Body of pancreas (tissue), 4 donors: ENCODE data around the gene CCNYL1. TPM values are rescaled to one million over a fixed set of nuclear protein-coding genes. Genes with fewer than 3 reads are reported as not detected.
"Not testable (repeated sequence)": the region's sequence is repeated elsewhere in the genome, so short reads cannot be mapped to it uniquely, and the experiment has no call there.

ENCODE experiments used
- ATAC-seq: fragments of 150-250 bp; one replicate; pipeline ENCODE4 v1.9.1; 2016
- DNase-seq, 4 donors: peaks; one replicate each; pipeline ENCODE4 v3.0.0-alpha.2; 2019
- H3K27ac ChIP-seq, 4 donors: fragments of 200-600 bp; sonication (generic); 1 replicate in 3 of 4; 2 replicates in 1 of 4; pipeline versions ENCODE4 v1.5.1 to v1.6.1; 2016 to 2019; ENCODE audit warnings: mild to moderate bottlenecking in 1 of 4, mixed read lengths in 1 of 4, moderate library complexity in 1 of 4
- H3K27me3 ChIP-seq, 2 donors: fragments of 200-600 bp; sonication (generic); one replicate each; pipeline ENCODE4 v1.6.0; 2016; ENCODE audit warnings: mild to moderate bottlenecking in 1 of 2
- H3K36me3 ChIP-seq, 2 donors: fragments of 200-600 bp; sonication (generic); replicated peaks in 1 of 2; 2 replicates each; pipeline ENCODE4 v1.5.1; 2016; ENCODE audit warnings: low read depth in 2 of 2; ENCODE audit not compliant: insufficient read depth in 1 of 2
- H3K4me1 ChIP-seq: fragments of 200-600 bp; sonication (generic); one replicate; pipeline ENCODE4 v1.6.0; 2016
- H3K4me3 ChIP-seq, 2 donors: fragments of 200-600 bp; sonication (generic); 1 replicate in 1 of 2; 2 replicates in 1 of 2; pipeline ENCODE4 v1.5.1; 2016 to 2019
- H3K9me3 ChIP-seq, 3 donors: fragments of 200-600 bp; sonication (generic); 1 replicate in 2 of 3; 2 replicates in 1 of 3; pipeline ENCODE4 v1.5.1; 2016
- CTCF ChIP-seq, 7 experiments: fragments of 450-650 bp in 4 of 7; fragments of 200-600 bp in 3 of 7; sonication (generic) in 3 of 7; IDR thresholded peaks; one replicate each; pipeline ENCODE4 v1.5.1; 2016 to 2019; ENCODE audit warnings: antibody characterized with exemption in 7 of 7
- POLR2A ChIP-seq, 3 donors: fragments of 450-650 bp; IDR thresholded peaks; one replicate each; pipeline ENCODE4 v1.6.1; 2016; ENCODE audit warnings: antibody characterized with exemption in 3 of 3, mild to moderate bottlenecking in 2 of 3
- WGBS, 2 donors: methylation state at CpG; one replicate each; pipeline ENCODE4 v1.1.5; 2017; 5-methylcytosine and 5-hydroxymethylcytosine counted together
- intact Hi-C: fragments of 100-400 bp; cut with DNase I; formaldehyde crosslinking; loops from one replicate; pipeline ENCODE4 v1.15.1; 2023
- total RNA-seq, 2 donors: library from RNA; depleted of rRNA; stranded (reverse); fragments of >200 nt; gene quantifications; one replicate each; pipeline ENCODE4 v1.1.0, GENCODE V29; 2016

Gene CCNYL1
- total RNA-seq, 2 donors from 2014 or later, result 14.5 to 14.8 TPM

GRCh38 chr2:207754498-207755383 is 43.3 kb downstream of the CCNYL1 start:
- DNase-seq (no peak), ATAC-seq (no peak)
- Histone ChIP-seq H3K9me3 (no peaks in the 10 kb centered on the region), H3K27me3 (no peaks in the 10 kb centered on the region), H3K27ac (no peak overlapping the region), H3K4me1 (peaks cover 13% of the 10 kb centered on the region), H3K36me3 (peaks cover 0 to 2% of the 10 kb centered on the region in 2 donors), H3K4me3 (no peak overlapping the region)
- WGBS, 2 donors, result 95 to 96% methylated on average over 6 of the region's 6 CpGs
- intact Hi-C loops, result loop anchor here (5.0 kb wide), 1 partner anchor 223 kb away; no protein-coding TSS in a partner anchor
- TF ChIP-seq POLR2A (IDR thresholded peaks at IDR 0.05) (no peak), CTCF (IDR thresholded peaks at IDR 0.05) (no peak)

- DNase-seq, result no peak
- TF ChIP-seq POLR2A (IDR thresholded peaks at IDR 0.05) (no peak), CTCF (IDR thresholded peaks at IDR 0.05) (no peak)
- peaks cover 0 to 9% of the 10 kb centered on the region in 2 donors for H3K36me3 ChIP-seq
- no peak overlapping the region for H3K27ac ChIP-seq
- intact Hi-C loops, result no loop called here
- no peak for ATAC-seq
- H3K4me1 ChIP-seq, result no peaks in the 10 kb centered on the region
- H3K27me3 ChIP-seq, result no peaks in the 10 kb centered on the region
- no peaks in the 10 kb centered on the region for H3K9me3 ChIP-seq
- no peak overlapping the region for H3K4me3 ChIP-seq
Measured at GRCh38 chr2:207758025-207758424, 46.6 kb downstream of the CCNYL1 start.

- TF ChIP-seq POLR2A (IDR thresholded peaks at IDR 0.05) (no peak), CTCF (IDR thresholded peaks at IDR 0.05) (no peak)
- no peak overlapping the region for H3K27ac ChIP-seq
- H3K4me3 ChIP-seq, result no peak overlapping the region
- H3K4me1 ChIP-seq, result peaks cover 17% of the 10 kb centered on the region
- 89 to 91% methylated on average over 2 of the region's 2 CpGs for WGBS, 2 donors
- H3K9me3 ChIP-seq, result no peaks in the 10 kb centered on the region
- no peak for DNase-seq
- intact Hi-C loops, result no loop called here
- H3K27me3 ChIP-seq, result no peaks in the 10 kb centered on the region
- ATAC-seq, result no peak
- H3K36me3 ChIP-seq, result peaks cover 0 to 9% of the 10 kb centered on the region in 2 donors
Measured at GRCh38 chr2:207759890-207760289, 48.5 kb downstream of the CCNYL1 start.

GRCh38 chr2:207760453-207760852 is 49.0 kb downstream of the CCNYL1 start:
- no peak for ATAC-seq
- H3K27me3 ChIP-seq, result no peaks in the 10 kb centered on the region
- WGBS, 2 donors, result 53 to 71% methylated on average over 2 of the region's 2 CpGs
- no peak overlapping the region for H3K4me3 ChIP-seq
- peaks cover 0 to 9% of the 10 kb centered on the region in 2 donors for H3K36me3 ChIP-seq
- H3K9me3 ChIP-seq, result no peaks in the 10 kb centered on the region
- H3K4me1 ChIP-seq, result peaks cover 23% of the 10 kb centered on the region
- DNase-seq, result no peak
- intact Hi-C loops, result no loop called here
- no peak overlapping the region for H3K27ac ChIP-seq
- TF ChIP-seq POLR2A (IDR thresholded peaks at IDR 0.05) (no peak), CTCF (IDR thresholded peaks at IDR 0.05) (no peak)

GRCh38 chr2:207761426-207761825 is 50.0 kb downstream of the CCNYL1 start:
- DNase-seq, ATAC-seq, H3K9me3 ChIP-seq, H3K27ac ChIP-seq, intact Hi-C loops, H3K36me3 ChIP-seq, H3K4me3 ChIP-seq, H3K27me3 ChIP-seq: not testable (repeated sequence)
- peaks cover 32% of the 10 kb centered on the region for H3K4me1 ChIP-seq
- WGBS, 2 donors, result 96% methylated on average over 3 of the region's 3 CpGs
